CD4-positive, alpha-beta T cell (primary cell): Measurements from ENCODE around the gene CES1. TPM values are rescaled to one million over a fixed set of nuclear protein-coding genes. Genes with fewer than 3 reads are reported as not detected.

Source experiments
- ATAC-seq: fragments of 200-7000 bp; cut with Tn5 transposase; one replicate; pipeline ENCODE4 v1.10.0; 2022; ENCODE audit warnings: mild to moderate bottlenecking; ENCODE audit not compliant: poor library complexity
- CTCF ChIA-PET: fragments of 350-600 bp; sonication (Branson Sonifier 250); formaldehyde crosslinking; loops from one replicate; lab custom pipeline; 2021; ENCODE audit warnings: antibody characterized with exemption, inconsistent platforms; lab: Charles Lee
- POLR2A ChIA-PET: fragments of 350-600 bp; sonication (Branson Sonifier 250); formaldehyde crosslinking; loops from one replicate; lab custom pipeline; 2021; ENCODE audit warnings: antibody characterized with exemption, inconsistent platforms; lab: Charles Lee
- DNase-seq, 14 experiments: peaks; one replicate each; pipeline ENCODE4 v3.0.0-alpha.2; 2013 to 2020; ENCODE audit warnings: mixed read lengths in 2 of 14
- H3K27ac ChIP-seq, 2 donors: one replicate each; pipeline versions ENCODE4 v1.5.1 to v1.7.0; 2013; ENCODE audit warnings: low read length in 2 of 2, low read depth in 1 of 2, mild to moderate bottlenecking in 1 of 2
- H3K27me3 ChIP-seq, 2 experiments: 1 replicate in 1 of 2; 2 replicates in 1 of 2; pipeline versions ENCODE4 v1.6.1 to v1.7.0; 2013; ENCODE audit warnings: low read length in 2 of 2, control low read depth in 1 of 2, mild to moderate bottlenecking in 1 of 2, moderate library complexity in 1 of 2; ENCODE audit not compliant: insufficient read depth in 2 of 2, control insufficient read depth in 1 of 2
- H3K36me3 ChIP-seq: one replicate; pipeline ENCODE4 v1.6.1; 2013; ENCODE audit warnings: low read length, control low read depth; ENCODE audit not compliant: insufficient read depth
- H3K4me1 ChIP-seq: one replicate; pipeline ENCODE4 v1.6.1; 2013; ENCODE audit warnings: low read length, control low read depth; ENCODE audit not compliant: insufficient read depth
- H3K4me3 ChIP-seq: one replicate; pipeline ENCODE4 v1.5.1; 2013; ENCODE audit warnings: mild to moderate bottlenecking, low read length, moderate library complexity
- H3K9me3 ChIP-seq, 2 experiments: 1 replicate in 1 of 2; 2 replicates in 1 of 2; pipeline versions ENCODE4 v1.6.1 to v1.7.0; 2013; ENCODE audit warnings: low read length in 2 of 2, mild to moderate bottlenecking in 2 of 2, control low read depth in 1 of 2, moderate library complexity in 1 of 2; ENCODE audit not compliant: control insufficient read depth in 1 of 2, insufficient read depth in 1 of 2
- H3K27ac Mint-ChIP-seq: one replicate; pipeline ENCODE4 v1.8.0; 2020; ENCODE audit warnings: mixed read lengths
- H3K27me3 Mint-ChIP-seq: one replicate; pipeline ENCODE4 v1.8.0; 2021; ENCODE audit warnings: mixed read lengths
- H3K36me3 Mint-ChIP-seq: one replicate; pipeline ENCODE4 v1.8.0; 2021; ENCODE audit warnings: low read depth, mixed read lengths
- H3K4me1 Mint-ChIP-seq: one replicate; pipeline ENCODE4 v1.8.0; 2021; ENCODE audit warnings: low read depth, mixed read lengths
- H3K4me3 Mint-ChIP-seq: one replicate; pipeline ENCODE4 v1.8.0; 2020; ENCODE audit warnings: mild to moderate bottlenecking, mixed read lengths
- H3K9me3 Mint-ChIP-seq: one replicate; pipeline ENCODE4 v1.8.0; 2020; ENCODE audit warnings: mixed read lengths
- intact Hi-C, 2 experiments: fragments of 100-400 bp; cut with DNase I in 1 of 2; cut with micrococcal nuclease in 1 of 2; formaldehyde crosslinking; loops; one replicate each; pipeline versions ENCODE4 v1.15.1 to v1.9.0; 2023 to 2025; cut with DNase I, micrococcal nuclease
- total RNA-seq, 174 experiments: library from RNA in 2 of 174; stranded (reverse) in 2 of 174; gene quantifications; one replicate each; pipeline ENCODE4 v1.2.3 and lab custom pipeline; 2021 to 2026
- TF ChIP-seq, protein P1 (sequence below): fragments of 200-600 bp; IDR thresholded peaks from one replicate; pipeline ENCODE4 v1.8.0; 2022; ENCODE audit warnings: antibody characterized with exemption, mild to moderate bottlenecking

The CES1 gene
- total RNA-seq, 2 experiments from 2014 or later: 0.22 to 0.81 TPM

DNA sequence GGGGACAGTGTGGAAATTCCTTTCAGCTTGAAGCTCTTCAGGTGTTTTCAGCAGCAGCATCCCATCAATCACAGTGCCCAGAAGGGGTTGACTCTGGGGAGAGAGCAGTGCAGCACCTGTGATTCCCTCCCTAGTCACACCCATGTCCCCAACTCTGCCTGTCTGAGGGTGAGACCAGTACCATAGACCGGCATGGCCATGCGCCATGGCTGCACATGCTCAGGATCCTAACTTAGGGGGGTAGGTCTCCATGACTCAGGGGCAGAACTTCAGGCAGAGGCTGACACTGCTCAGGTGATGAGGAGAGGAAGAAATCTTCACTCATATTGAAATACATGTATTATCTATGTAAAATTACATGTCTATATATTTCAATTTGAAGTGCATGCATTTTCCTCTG is 19.9 kb downstream of the CES1 start:
- Mint-ChIP-seq H3K9me3 (no peaks in the 10 kb centered on the region), H3K27me3 (peaks cover 44% of the 10 kb centered on the region), H3K27ac (no peak overlapping the region), H3K4me1 (no peaks in the 10 kb centered on the region), H3K4me3 (no peak overlapping the region), H3K36me3 (no peaks in the 10 kb centered on the region)
- ChIA-PET POLR2A (no interaction called here), CTCF (no interaction called here)
- no peaks in the 10 kb centered on the region for H3K9me3 ChIP-seq
- no peak overlapping the region for H3K27ac ChIP-seq
- H3K36me3 ChIP-seq: no peaks in the 10 kb centered on the region
- no peak for DNase-seq
- H3K4me3 ChIP-seq: no peak overlapping the region
- TF ChIP-seq, protein P1, sequence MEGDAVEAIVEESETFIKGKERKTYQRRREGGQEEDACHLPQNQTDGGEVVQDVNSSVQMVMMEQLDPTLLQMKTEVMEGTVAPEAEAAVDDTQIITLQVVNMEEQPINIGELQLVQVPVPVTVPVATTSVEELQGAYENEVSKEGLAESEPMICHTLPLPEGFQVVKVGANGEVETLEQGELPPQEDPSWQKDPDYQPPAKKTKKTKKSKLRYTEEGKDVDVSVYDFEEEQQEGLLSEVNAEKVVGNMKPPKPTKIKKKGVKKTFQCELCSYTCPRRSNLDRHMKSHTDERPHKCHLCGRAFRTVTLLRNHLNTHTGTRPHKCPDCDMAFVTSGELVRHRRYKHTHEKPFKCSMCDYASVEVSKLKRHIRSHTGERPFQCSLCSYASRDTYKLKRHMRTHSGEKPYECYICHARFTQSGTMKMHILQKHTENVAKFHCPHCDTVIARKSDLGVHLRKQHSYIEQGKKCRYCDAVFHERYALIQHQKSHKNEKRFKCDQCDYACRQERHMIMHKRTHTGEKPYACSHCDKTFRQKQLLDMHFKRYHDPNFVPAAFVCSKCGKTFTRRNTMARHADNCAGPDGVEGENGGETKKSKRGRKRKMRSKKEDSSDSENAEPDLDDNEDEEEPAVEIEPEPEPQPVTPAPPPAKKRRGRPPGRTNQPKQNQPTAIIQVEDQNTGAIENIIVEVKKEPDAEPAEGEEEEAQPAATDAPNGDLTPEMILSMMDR: no peak
- H3K4me1 ChIP-seq: no peaks in the 10 kb centered on the region
- H3K27me3 ChIP-seq: peaks cover 0 to 23% of the 10 kb centered on the region in 2 experiments
- ATAC-seq: no peak
- intact Hi-C loops: no loop called here

DNA sequence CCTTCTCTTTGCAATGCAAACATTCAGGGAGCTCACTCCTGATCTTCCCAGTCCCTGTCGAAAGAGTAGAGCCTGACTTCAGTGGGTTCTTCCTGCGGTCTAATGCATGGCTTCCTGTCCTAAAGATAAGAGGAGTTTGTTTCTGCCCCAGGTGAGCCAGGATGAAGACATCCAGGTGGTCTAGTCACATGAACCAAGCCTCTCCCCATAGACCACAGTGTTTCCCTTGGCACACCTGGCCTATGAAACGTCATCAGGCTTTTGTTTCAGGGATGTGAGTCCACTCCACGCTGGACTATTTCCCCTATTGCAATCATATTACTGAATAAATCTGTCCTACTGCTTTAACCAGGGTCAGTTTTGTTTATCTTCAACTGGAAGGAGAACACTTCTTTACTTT is 21.1 kb downstream of the CES1 start:
- Histone ChIP-seq H3K9me3 (no peaks in the 10 kb centered on the region), H3K36me3 (no peaks in the 10 kb centered on the region), H3K4me3 (no peak overlapping the region), H3K27me3 (peaks cover 0 to 23% of the 10 kb centered on the region in 2 experiments), H3K4me1 (no peaks in the 10 kb centered on the region), H3K27ac (no peak overlapping the region)
- POLR2A ChIA-PET: no interaction called here
- no peaks in the 10 kb centered on the region for H3K4me1 Mint-ChIP-seq
- CTCF ChIA-PET: no interaction called here
- H3K36me3 Mint-ChIP-seq: no peaks in the 10 kb centered on the region
- TF ChIP-seq, protein P1: no peak
- H3K27me3 Mint-ChIP-seq: peaks cover 44% of the 10 kb centered on the region
- H3K9me3 Mint-ChIP-seq: no peaks in the 10 kb centered on the region
- intact Hi-C loops: no loop called here
- DNase-seq (no peak), ATAC-seq (no peak)
- no peak overlapping the region for H3K4me3 Mint-ChIP-seq
- no peak overlapping the region for H3K27ac Mint-ChIP-seq

DNA sequence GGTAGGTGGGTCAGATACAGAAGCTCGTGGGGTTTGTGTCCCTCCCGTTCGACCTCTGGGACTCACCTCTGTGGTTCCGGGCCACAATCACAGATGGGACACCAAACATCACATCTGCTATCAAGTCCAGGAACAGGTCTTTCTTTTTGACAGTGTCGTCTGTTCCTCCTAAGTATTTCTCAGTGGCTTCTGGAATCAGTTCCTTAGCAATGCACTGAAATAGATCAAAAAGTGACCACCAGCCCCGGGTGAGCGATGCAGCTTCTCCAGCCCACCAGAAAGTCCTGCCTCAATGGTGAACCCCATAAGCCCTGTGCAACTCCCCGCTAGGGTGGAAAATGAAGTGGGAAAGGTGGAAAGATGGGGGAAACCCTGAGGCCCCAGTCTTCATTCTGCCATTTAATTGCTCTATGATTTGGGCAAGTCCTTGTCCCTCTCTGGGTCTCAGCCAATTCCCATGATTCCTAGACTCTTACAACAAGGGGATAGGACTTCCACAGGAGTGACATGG is 22.4 kb downstream of the CES1 start:
- POLR2A ChIA-PET: no interaction called here
- H3K4me3 Mint-ChIP-seq: no peak overlapping the region
- CTCF ChIA-PET: no interaction called here
- Histone ChIP-seq H3K36me3 (no peaks in the 10 kb centered on the region), H3K27me3 (peaks cover 0 to 18% of the 10 kb centered on the region in 2 experiments), H3K9me3 (no peaks in the 10 kb centered on the region), H3K27ac (no peak overlapping the region), H3K4me1 (no peaks in the 10 kb centered on the region), H3K4me3 (no peak overlapping the region)
- DNase-seq (no peak), ATAC-seq (no peak)
- no peaks in the 10 kb centered on the region for H3K36me3 Mint-ChIP-seq
- H3K4me1 Mint-ChIP-seq: no peaks in the 10 kb centered on the region
- TF ChIP-seq, protein P1: no peak
- no peaks in the 10 kb centered on the region for H3K9me3 Mint-ChIP-seq
- intact Hi-C loops: no loop called here
- no peak overlapping the region for H3K27ac Mint-ChIP-seq
- peaks cover 35% of the 10 kb centered on the region for H3K27me3 Mint-ChIP-seq
